ENCODE results near the gene RNF166.
A peak's percentile ranks its signal among the peaks of the same experiment; 100 is the strongest.

RNF166 gene

GRCh38 chr16:88695218-88695617 is 11.0 kb downstream of the RNF166 start:
- Histone ChIP-seq H3K4me1 (ENCODE audit: insufficient read depth, low read length) (no peaks in the 10 kb centered on the region), H3K9me3 (ENCODE audit: low read length) (no peaks in the 10 kb centered on the region), H3K36me3 (ENCODE audit: insufficient read depth, low read length) (peaks cover 16% of the 10 kb centered on the region), H2AFZ (ENCODE audit: low read depth, low read length) (no peak overlapping the region), H3K4me3 (ENCODE audit: low read length) (no peak overlapping the region), H3K27me3 (ENCODE audit: insufficient read depth, low read length) (peaks cover 13% of the 10 kb centered on the region)

DNA sequence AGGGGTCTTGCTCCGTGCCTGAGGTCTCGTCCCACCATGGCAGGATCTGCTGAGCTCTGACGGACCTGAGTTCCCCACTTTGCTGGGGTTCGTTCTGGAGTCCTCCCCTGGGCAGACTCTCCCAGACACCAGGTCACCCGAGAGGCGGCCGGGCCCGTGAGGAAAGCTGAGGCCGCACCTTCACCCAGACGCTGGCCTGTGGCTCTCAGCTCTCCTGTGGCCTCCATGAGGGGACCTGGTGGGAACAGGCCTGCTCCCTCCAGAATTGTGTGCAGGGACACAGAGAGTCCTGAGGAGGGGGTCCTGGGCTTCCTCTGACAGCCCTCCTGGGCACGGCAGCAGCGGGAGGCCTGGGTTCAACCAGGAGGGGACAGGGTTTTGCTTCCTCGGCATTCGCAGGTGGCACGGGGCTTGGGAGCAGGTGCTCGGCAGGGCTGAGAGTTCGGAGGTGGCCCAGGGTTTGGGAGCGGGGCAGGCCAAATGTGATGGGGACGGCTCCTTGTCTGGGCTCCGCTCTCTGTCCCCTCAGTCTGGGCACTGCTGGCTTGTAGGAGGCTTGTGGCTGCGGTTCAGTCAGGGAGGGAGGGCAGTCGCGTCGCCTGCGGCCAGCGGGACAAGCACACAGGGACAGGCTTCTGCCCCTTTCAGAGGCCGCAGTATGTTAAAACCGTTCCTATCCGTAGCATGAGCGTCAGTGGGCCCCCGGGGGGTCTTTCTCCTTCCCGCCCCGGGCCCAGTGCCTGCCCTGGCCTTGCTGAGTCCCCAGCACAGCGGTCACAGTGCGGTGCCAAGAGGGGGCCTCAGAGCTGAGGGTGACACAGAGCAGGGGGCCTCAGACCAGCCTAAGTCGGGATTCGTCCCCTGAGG is 11.8 kb downstream of the RNF166 start:
- Histone ChIP-seq H3K4me3 (ENCODE audit: low read length) (no peak overlapping the region), H2AFZ (ENCODE audit: low read depth, low read length) (no peak overlapping the region), H3K9me3 (ENCODE audit: low read length) (no peaks in the 10 kb centered on the region), H3K4me1 (ENCODE audit: insufficient read depth, low read length) (no peaks in the 10 kb centered on the region), H3K27me3 (ENCODE audit: insufficient read depth, low read length) (peaks cover 16% of the 10 kb centered on the region), H3K36me3 (ENCODE audit: insufficient read depth, low read length) (peaks cover 16% of the 10 kb centered on the region)

GRCh38 chr16:88693420-88694177 is 12.6 kb downstream of the RNF166 start:
- H3K4me1 ChIP-seq (ENCODE audit: insufficient read depth, low read length) = no peaks in the 10 kb centered on the region
- no peak overlapping the region for H2AFZ ChIP-seq (ENCODE audit: low read depth, low read length)
- H3K27me3 ChIP-seq (ENCODE audit: insufficient read depth, low read length) = peaks cover 23% of the 10 kb centered on the region
- peaks cover 13% of the 10 kb centered on the region for H3K36me3 ChIP-seq (ENCODE audit: insufficient read depth, low read length)
- no peak overlapping the region for H3K4me3 ChIP-seq (ENCODE audit: low read length)
- no peaks in the 10 kb centered on the region for H3K9me3 ChIP-seq (ENCODE audit: low read length)

GRCh38 chr16:88692861-88693260 is 13.3 kb downstream of the RNF166 start:
- Histone ChIP-seq H3K4me3 (ENCODE audit: low read length) (no peak overlapping the region), H2AFZ (ENCODE audit: low read depth, low read length) (no peak overlapping the region), H3K9me3 (ENCODE audit: low read length) (no peaks in the 10 kb centered on the region), H3K4me1 (ENCODE audit: insufficient read depth, low read length) (no peaks in the 10 kb centered on the region), H3K36me3 (ENCODE audit: insufficient read depth, low read length) (peaks cover 6% of the 10 kb centered on the region), H3K27me3 (ENCODE audit: insufficient read depth, low read length) (peaks cover 30% of the 10 kb centered on the region)

DNA sequence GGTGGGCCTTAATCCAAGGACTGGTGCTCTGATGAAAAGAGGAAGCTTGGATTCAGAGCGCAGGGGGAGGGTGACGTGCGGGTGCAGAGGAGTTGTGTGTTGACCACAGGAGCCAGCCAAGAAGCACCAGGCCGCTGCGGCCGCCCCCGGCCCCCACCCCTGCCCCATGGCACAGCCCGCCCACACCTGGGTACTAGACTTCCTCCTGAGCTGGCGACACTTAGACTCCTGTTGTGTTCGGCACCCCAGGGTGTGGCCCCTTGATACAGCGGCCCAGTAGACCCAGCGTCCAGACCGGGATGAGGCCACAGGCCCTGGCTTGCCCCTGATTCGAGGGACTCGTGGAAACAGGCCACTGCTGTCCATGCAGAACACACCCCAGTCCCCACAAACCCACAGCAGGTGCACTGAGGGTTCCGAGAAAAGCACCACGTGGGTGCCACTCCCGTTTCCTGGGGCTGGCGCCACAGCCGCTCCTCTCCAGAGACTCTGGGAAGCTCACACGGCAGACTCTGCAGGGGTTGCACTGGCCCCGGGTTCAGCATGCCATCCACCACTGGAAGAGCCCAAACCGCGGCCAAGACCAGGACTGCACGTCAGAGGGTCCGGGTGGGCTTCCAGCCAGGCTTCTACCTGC is 14.2 kb downstream of the RNF166 start:
- Histone ChIP-seq H3K27me3 (ENCODE audit: insufficient read depth, low read length) (peaks cover 35% of the 10 kb centered on the region), H3K9me3 (ENCODE audit: low read length) (no peaks in the 10 kb centered on the region), H3K4me1 (ENCODE audit: insufficient read depth, low read length) (peaks cover 2% of the 10 kb centered on the region), H3K4me3 (ENCODE audit: low read length) (no peak overlapping the region), H3K36me3 (ENCODE audit: insufficient read depth, low read length) (no peaks in the 10 kb centered on the region), H2AFZ (ENCODE audit: low read depth, low read length) (no peak overlapping the region)

DNA sequence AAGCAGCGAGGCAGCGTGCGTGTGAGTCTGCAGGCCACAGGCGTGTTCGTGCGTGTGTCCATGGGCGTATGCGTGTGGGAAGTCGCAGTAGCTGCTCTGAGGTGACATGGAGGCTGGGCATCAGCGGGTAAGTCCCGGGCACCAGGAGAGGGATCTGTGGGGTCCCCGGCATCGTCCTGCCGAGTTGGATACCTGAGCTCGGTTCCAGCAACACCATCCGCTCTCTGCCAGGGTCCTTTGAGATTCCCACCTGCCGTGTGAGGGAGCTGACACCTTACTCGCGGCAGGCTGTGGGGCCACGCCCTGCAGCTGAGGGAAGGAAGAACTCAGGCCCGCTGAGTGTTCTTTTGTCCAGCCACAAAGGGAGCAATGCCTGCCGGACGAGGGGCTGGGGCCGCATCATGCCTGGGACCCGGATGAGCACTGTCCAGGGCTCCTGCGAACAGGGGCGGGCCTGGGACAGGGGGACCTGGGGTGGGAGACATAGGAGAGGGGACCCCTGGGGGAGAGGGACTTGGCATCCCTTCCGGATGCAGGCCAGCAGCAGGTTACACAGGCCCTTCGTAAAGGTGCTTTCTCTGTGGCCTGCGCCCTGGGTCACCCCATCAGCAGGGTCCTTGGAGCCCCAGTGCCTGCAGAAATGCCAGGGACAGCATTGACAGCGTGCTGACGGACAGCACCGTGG is 14.9 kb downstream of the RNF166 start:
- Histone ChIP-seq H3K4me3 (ENCODE audit: low read length) (no peak overlapping the region), H3K9me3 (ENCODE audit: low read length) (no peaks in the 10 kb centered on the region), H2AFZ (ENCODE audit: low read depth, low read length) (no peak overlapping the region), H3K27me3 (ENCODE audit: insufficient read depth, low read length) (peaks cover 38% of the 10 kb centered on the region), H3K36me3 (ENCODE audit: insufficient read depth, low read length) (no peaks in the 10 kb centered on the region), H3K4me1 (ENCODE audit: insufficient read depth, low read length) (peaks cover 8% of the 10 kb centered on the region)

DNA sequence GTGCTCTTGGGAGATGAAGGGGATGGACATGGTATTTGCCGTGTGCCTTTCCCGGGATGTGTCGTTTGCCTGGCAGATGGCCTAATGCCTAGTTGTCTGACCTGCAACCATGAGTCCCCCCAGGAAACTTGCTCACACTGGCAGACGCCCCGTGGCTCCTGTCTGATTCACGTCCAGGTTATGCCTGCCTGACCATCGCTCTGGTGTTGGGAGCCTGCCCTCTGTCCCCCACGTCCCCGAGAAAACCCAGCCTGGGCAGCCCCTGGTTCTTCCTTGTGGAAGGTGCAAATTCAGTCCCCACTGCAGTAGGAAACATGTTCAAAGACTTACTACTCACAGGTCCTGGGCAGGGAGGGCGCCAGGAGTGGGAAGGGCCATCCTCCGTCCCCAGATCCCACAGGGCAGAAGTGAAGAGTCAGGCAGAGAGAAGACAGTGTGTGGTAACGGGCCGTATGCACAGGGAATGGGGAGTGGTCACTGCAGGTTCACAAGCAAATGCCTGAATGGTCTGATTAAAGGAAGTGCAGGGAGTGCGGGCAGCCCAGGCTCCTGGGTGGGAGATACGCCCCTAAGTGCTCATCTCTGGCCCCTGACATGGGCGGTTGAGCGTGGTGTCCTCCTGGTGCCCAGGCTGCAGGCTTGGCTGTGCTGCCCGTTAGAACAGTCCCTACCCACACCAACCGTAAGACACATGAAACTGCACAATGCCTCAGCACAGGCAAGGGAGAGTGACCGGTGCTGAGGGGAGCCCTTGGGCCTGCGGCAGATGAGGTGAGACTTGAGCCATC is 15.7 kb downstream of the RNF166 start:
- H3K9me3 ChIP-seq (ENCODE audit: low read length) = no peaks in the 10 kb centered on the region
- H3K36me3 ChIP-seq (ENCODE audit: insufficient read depth, low read length) = no peaks in the 10 kb centered on the region
- H3K4me3 ChIP-seq (ENCODE audit: low read length) = no peak overlapping the region
- H3K27me3 ChIP-seq (ENCODE audit: insufficient read depth, low read length) = peaks cover 38% of the 10 kb centered on the region
- peaks cover 14% of the 10 kb centered on the region for H3K4me1 ChIP-seq (ENCODE audit: insufficient read depth, low read length)
- no peak overlapping the region for H2AFZ ChIP-seq (ENCODE audit: low read depth, low read length)

DNA sequence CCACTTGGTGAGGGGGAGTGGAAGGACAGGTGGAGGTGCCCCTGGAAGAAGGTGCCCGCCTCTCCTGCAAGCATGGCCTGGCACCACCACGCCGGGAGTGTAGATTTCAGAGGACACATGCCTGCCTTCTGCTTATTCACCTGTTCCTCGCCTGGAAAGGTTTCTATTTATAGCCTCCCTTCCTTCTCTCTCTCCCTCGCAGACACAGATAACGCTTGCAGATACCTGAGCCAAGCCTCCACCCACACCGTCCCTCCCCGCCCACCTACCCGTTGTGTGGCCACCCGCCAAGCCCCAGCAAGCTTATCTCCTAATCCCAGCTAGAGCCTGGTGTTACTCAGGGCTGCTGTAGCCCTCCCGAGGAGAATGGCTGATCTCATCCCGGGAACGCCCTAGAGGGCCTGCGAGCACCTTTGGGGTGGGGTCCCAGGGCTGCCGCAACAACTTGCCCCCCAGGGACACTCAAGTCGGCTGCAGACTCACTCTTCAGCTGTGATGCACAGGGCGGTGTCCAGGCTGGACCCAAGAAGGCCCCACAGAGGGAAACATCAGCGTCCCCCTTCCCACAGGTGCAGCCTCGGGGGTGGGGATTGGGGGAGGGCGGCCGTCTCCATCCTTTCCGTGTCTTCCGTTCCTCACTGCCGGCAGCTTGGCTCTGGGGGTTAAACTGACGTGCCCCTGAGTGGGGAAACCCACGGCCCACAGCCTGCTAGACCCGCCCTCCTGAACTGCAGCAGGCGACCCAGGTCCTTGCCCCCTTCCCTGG is 18.0 kb downstream of the RNF166 start:
- H3K9me3 ChIP-seq (ENCODE audit: low read length) = no peaks in the 10 kb centered on the region
- no peak overlapping the region for H3K4me3 ChIP-seq (ENCODE audit: low read length)
- no peak overlapping the region for H2AFZ ChIP-seq (ENCODE audit: low read depth, low read length)
- H3K36me3 ChIP-seq (ENCODE audit: insufficient read depth, low read length) = no peaks in the 10 kb centered on the region
- peaks cover 14% of the 10 kb centered on the region for H3K4me1 ChIP-seq (ENCODE audit: insufficient read depth, low read length)
- peaks cover 57% of the 10 kb centered on the region for H3K27me3 ChIP-seq (ENCODE audit: insufficient read depth, low read length)

DNA sequence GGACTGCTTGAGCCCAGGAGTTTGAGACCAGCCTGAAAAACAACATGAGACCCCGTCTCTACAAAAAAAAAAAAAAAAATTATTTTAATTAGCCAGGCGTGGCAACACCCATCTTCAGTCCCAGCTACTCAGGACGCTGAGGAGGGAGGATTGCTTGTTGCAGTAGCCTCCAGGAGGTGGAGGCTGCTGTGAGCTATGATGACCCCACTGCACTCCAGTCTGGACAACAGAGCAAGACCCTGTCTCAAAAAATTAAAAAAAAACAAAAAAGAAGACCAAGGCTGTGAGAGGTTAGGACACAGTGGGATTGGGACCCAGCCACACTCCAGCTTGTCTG is 18.6 kb downstream of the RNF166 start:
- no peaks in the 10 kb centered on the region for H3K36me3 ChIP-seq (ENCODE audit: insufficient read depth, low read length)
- no peaks in the 10 kb centered on the region for H3K9me3 ChIP-seq (ENCODE audit: low read length)
- peaks cover 57% of the 10 kb centered on the region for H3K27me3 ChIP-seq (ENCODE audit: insufficient read depth, low read length)
- no peak overlapping the region for H3K4me3 ChIP-seq (ENCODE audit: low read length)
- peaks cover 14% of the 10 kb centered on the region for H3K4me1 ChIP-seq (ENCODE audit: insufficient read depth, low read length)
- H2AFZ ChIP-seq (ENCODE audit: low read depth, low read length) = no peak overlapping the region

DNA sequence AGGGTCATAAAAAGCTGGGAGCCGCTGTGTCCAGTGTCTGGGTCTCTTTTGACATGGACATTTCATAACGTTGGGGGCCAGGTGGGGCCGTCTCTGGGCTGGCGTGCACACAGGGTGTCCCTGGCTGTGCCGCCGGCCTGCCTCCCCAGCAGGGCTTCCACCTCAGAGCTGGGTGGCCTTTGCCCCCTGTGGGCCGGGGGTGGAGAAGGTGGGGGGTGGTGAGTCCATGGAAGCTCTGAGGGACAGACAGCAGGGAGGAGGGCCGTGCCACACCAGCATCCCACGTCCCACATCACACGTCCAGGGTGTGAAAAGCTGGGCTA is 19.0 kb downstream of the RNF166 start:
- Histone ChIP-seq H3K27me3 (ENCODE audit: insufficient read depth, low read length) (peaks cover 57% of the 10 kb centered on the region), H3K9me3 (ENCODE audit: low read length) (no peaks in the 10 kb centered on the region)

GRCh38 chr16:88686439-88687253 is 19.6 kb downstream of the RNF166 start, which contains the start of gene SNAI3:
Gene SNAI3, minus strand, starts transcription at chr16:88686507. Its CDS starts 101 bp downstream, at chr16:88686406.
- H3K27me3 ChIP-seq (ENCODE audit: insufficient read depth, low read length) = peaks cover 56% of the 10 kb centered on the region
- H3K4me3 ChIP-seq (ENCODE audit: low read length) = peak within 1 kb of the TSS; percentile 31
- H2AFZ ChIP-seq (ENCODE audit: low read depth, low read length) = no peak within 1 kb of the TSS
- no peaks in the 10 kb centered on the region for H3K36me3 ChIP-seq (ENCODE audit: insufficient read depth, low read length)
- H3K9me3 ChIP-seq (ENCODE audit: low read length) = no peaks in the 10 kb centered on the region
- H3K4me1 ChIP-seq (ENCODE audit: insufficient read depth, low read length) = peaks cover 17% of the 10 kb centered on the region

More for the DNA sequence above, 19.0 kb downstream of the RNF166 start:
- no peak overlapping the region for H2AFZ ChIP-seq (ENCODE audit: low read depth, low read length)
- no peak overlapping the region for H3K4me3 ChIP-seq (ENCODE audit: low read length)
- H3K4me1 ChIP-seq (ENCODE audit: insufficient read depth, low read length) = peaks cover 14% of the 10 kb centered on the region
- H3K36me3 ChIP-seq (ENCODE audit: insufficient read depth, low read length) = no peaks in the 10 kb centered on the region
